NOMO-1 (cell line): ENCODE results near the gene SHB.
A peak's percentile ranks its signal among the peaks of the same experiment; 100 is the strongest.
"Not testable (repeated sequence)": the region's sequence is repeated elsewhere in the genome, so short reads cannot be mapped to it uniquely, and the experiment has no call there.

Experiments
- DNase-seq, 2 experiments: peaks; one replicate each; lab custom pipeline; 2025; ENCODE audit not compliant: unreplicated experiment in 2 of 2; lab: John Stamatoyannopoulos, UW

The SHB gene

GRCh38 chr9:37909836-37910235, 159.2 kb downstream of the SHB start:
- DNase-seq: not testable (repeated sequence)

GRCh38 chr9:37909326-37909725, 159.7 kb downstream of the SHB start:
- no peak for DNase-seq

DNA sequence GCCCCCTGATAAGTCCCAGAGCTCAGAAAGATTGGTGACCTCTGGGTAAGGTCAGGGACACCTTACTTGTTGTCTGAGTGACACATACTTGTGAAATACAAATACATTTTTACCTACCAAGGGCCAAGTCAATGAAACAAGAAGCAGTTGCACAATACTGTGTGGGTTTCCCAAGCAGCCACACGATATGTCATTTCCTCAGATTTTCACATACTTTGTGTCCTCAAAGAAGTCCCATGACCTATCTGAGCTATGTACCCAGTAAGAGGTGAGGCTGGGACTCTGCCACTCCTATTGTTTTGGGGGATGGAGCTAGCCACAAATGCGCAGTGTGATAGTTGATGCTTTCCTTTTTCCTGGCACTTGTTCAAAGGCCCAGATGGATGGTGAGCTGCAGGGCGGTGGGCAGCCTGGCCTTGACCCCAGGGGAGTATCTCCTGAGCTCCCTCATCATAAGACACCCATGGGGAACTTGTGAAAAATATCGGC, 160.3 kb downstream of the SHB start:
- DNase-seq: peak; percentile 49 to 75

DNA sequence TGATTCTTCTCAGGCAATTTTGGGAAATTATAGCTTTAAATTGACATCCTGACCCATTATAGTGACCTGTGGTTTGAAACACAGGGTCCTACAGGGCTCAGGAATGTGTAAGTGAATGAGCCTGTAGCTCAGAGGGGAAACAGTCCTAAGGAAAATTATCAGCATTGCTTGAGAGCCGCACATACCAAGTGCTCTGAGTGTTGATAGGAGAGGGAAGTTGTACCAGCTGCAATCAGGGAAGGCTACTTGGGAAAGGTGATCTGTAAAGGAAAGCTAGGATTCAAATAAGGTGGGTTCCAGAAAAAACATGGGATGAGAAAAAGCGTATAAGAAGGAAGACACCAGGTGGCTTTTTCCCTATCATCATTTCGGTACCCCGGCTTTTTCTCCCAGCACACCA, 160.7 kb downstream of the SHB start:
- DNase-seq: no peak

- DNase-seq: no peak
Measured at GRCh38 chr9:37906312-37907239, 162.5 kb downstream of the SHB start.

DNA sequence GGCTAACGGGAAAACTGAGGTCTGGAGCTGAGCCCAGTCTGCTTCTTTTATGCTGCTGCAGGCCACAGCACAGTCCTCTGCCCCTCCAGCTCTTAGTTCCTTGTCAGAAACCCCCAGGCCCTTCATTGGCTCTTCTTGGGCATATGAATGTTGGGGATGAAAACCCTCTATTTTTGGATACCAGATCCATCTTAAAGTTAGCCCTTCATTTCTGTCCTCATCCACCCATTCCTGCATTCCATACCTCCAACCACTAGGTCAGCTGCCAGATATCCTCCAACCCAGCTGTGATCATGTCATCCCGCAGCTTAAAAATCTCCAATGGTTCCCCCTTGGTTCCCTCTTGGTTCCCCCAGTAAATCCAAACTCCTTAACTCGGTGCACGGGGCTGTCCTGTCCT, 163.3 kb downstream of the SHB start:
- no peak for DNase-seq

- DNase-seq: no peak
Measured at GRCh38 chr9:37905131-37905505, 163.9 kb downstream of the SHB start.

GRCh38 chr9:37904445-37905130, 164.4 kb downstream of the SHB start:
- DNase-seq: no peak

- peak; percentile 34 to 56 for DNase-seq
Measured at GRCh38 chr9:37903647-37904444, 165.2 kb downstream of the SHB start, which contains the start of gene SLC25A51. SLC25A51 (minus strand) TSS chr9:37904127; CDS start chr9:37888550, 15,577 bp downstream.

- peak in 1 of 2 experiments; percentile 9 for DNase-seq
Measured at GRCh38 chr9:37902796-37903646, 166.0 kb downstream of the SHB start.

- no peak for DNase-seq
Measured at GRCh38 chr9:37902131-37902530, 166.9 kb downstream of the SHB start.

DNA sequence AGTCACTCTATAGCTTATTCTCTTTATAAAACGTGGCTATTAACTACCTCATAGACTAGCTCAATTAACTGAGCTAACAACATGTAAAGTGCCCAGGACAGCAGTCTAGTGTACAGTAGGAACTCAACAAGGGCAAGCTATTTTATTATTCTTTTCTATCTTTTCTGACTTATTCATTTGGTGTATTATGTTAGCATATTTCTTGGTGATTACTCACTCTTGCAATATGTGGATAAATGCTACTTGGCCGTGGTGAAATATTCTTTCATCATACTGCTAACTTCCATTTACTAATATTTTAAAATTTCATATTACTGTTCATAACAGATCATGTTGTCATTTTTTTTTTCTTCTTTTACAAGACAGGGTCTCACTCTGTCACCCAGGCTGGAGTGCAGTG, 170.0 kb downstream of the SHB start:
- no peak for DNase-seq

DNA sequence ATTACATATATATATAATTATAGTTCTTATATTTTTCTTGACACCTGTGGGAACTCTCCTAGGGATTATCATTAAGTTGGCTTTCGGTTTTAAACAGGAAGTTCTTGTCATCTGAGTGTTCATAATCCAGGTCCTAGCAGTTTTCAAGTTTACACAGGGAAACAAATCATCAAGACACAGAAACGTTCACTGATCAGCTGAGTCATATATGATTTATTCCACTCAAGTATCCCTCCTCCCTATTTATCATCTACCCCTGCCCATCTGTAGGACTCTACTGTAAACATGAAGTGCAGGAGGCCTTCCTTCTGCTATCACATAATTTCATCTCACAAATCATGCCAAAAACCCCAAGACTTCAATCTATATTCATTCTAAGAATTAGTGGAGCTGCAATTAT, 171.4 kb downstream of the SHB start:
- no peak for DNase-seq

DNA sequence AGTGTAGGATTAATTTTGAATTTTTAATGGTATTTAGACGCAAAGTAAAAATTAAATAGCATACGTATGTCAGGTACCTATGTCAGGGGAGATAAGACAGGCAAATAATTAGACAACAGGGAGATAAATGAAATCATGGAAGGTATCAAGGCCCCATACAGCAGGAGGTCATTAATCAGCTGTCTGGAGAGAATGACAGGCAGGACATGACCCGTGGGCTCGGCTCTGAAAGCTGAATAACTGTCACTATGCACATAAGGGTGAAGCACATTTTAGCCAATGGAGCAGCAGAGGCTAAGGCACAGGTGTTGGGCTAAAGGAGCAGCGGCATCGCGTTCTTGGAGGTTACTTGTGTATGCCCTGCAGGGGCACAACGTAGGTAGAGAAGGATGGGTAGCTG, 177.0 kb downstream of the SHB start:
- DNase-seq: no peak

DNA sequence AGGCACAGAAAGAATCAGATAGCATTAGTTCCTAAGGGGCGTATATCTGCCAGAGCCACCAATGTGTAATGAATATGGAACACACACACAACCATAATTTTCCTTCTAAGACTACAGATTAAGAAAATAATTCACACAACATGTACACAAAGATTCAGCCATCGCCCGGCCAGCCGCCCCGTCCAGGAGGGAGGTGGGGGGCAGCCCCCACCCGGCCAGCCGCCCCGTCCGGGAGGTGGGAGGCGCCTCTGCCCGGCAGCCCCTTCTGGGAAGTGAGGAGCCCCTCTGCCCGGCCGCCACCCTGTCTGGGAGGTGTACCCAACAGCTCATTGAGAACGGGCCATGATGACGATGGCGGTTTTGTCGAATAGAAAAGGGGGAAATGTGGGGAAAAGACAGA, 178.0 kb downstream of the SHB start:
- DNase-seq: not testable (repeated sequence)

DNA sequence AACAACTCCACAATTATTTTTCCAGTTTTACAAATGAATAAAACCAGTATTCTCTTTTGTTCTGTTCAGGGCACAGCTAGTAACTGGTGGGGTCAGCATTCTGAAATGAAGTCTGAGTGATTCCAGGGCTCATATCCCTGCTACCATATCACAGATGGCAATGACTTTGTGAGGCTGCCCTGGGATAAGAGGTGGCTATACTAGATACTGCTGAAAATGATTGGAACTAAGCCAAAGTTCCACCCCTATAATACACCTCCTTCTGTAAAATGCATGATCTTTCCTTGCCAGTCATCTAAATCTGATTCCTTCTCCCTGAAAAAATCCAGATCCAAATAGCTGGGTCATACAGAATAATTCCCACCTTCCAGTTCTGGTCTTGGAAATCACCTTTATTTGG, 179.5 kb downstream of the SHB start:
- no peak for DNase-seq

DNA sequence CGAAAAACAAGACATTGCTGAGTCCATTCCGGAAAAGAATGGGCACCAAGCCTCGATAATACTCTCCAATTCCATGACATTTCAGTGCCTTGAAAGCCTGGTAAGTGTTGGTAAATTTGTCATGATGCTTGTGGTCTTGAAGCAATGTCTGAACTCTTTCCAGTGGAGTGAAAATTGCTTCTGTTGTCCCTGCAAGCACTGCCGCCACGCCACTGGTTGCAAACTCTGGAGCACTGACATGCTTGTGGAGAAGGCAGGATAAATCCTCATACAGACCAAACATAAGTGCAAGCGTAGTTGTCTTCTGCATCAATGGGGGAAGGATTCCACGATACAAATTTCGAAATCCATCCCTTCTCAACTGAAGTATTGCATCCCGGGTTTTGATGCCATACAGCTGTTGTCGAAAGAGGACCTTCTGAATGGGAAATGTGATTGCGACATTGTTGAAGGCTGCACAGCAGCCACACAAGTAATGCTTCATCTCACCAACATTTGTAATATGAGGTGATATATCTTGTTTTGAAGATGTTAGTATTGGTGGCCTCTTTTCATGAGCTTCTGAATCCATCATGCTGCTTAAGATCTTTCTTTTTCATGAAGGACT, 180.9 kb downstream of the SHB start:
- DNase-seq: peak in 1 of 2 experiments; percentile 23

- no peak for DNase-seq
Measured at GRCh38 chr9:37880916-37881479, 188.0 kb downstream of the SHB start.

DNA sequence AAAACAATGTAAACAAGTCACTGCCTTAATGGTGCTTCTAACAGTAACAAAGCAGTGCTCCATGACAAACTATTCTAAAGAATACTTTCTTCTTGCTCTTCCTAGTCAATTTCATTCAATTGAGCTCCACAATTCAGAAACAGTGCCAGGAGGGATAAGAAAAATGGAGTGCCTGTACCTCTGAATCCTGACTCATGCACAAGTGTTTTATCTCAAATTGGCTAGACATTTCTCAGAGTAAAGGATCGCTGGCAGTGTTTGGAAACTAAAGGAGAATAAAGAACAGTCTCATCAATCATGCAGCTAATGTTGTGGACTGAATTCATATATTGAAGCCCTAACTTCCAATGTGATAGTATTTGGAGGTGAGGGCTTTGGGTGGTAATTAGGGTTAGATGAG, 192.7 kb downstream of the SHB start:
- no peak for DNase-seq
